NCI-H510A (cell line): ENCODE data around the gene TRIM75.
"Not testable (repeated sequence)": the region's sequence is repeated elsewhere in the genome, so short reads cannot be mapped to it uniquely, and the experiment has no call there.

ENCODE experiments used
- DNase-seq: peaks from one replicate; lab custom pipeline; 2025; lab: John Stamatoyannopoulos, UW

TRIM75 gene

GRCh38 chr4:165053645-165054044, at the start of gene TRIM75:
Gene TRIM75 (plus strand): TSS chr4:165053866. CDS start chr4:165059148, 5,282 bp downstream.
- no peak for DNase-seq

DNA sequence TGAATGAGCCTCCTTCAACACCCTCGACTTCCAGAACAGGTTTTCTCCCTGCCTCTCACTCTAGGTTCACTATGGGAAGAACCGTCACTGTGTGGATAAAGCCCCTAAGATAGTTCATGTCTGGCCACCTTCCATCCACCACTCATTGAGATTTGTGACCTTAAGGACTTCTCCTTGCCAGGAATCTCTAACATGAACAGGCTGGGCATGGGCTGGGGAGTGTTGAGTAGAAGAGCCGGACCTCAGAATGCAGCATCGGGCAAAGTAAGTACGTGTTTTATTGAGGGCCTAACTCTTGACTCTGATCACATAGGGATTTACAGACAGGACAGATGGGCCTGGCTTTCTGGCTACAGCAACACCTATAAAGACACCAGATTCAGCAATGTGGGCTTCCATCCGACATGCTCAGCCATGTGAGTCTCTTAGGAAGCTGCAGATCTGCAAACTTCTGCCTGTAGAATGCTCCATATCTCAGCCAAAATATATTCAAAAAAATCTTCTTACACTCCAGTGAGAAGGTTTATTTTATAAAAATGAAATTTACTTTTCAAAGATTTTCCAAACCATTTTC, 48.2 kb upstream of the TRIM75 start:
- DNase-seq = no peak

DNA sequence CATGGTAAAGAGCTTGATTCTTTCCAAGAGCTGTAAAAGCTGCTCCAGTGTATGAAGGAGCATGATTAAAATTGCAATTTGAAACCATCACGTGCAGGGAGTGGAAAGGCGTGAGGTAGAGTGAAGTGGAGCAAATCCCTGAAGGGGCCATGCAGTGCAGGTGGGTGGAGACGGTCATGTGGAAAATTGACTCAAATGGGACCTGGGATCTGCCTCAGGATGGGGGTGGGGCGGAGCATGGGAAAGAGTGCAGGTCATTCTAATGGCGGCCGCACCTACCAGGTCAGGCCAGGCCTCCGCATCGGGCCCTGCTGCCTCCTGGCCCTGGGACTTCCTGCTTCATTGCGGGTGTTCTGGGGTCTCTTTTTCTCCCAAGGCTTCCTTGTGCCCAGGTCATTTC, 47.2 kb upstream of the TRIM75 start:
- DNase-seq = no peak

DNA sequence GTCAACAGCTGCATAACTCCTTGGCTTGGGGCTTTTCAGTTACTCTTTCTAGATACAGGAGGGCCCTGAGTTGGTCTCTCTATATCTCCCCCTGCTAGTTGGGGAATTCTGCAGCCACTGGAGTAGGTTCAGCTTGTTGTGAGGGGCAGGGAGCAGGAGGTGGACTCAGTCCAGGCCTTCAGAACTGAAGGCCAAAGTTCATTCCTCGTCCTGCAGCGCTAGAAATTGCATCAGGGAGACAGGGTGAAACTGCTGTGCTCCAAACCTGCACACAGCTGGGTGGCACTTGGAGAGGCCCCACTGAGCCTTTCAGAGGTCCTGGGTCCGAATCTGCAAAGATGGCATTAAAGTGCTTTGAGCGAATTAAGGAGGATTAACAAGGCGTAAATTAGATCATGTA, 46.8 kb upstream of the TRIM75 start:
- no peak for DNase-seq

GRCh38 chr4:165009493-165010227, 44.0 kb upstream of the TRIM75 start:
- no peak for DNase-seq

DNA sequence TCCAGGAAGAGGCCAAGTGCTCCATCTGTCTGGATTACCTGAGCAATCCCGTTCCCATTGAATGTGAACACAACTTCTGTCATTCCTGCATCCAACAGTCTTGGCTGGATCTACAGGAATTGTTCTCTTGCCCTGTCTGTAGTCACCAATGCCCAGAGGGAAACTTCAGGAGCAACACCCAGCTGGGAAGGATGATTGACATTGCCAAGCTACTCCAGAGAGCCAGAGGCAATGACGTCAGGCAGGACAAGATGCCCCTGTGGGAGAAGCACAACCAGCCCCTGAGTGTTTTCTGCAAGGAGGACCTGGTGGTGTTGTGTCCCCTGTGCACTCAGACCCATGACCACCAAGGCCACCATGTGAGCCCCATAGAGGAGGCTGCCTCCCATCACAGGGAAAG, 43.2 kb upstream of the TRIM75 start:
- no peak for DNase-seq

DNA sequence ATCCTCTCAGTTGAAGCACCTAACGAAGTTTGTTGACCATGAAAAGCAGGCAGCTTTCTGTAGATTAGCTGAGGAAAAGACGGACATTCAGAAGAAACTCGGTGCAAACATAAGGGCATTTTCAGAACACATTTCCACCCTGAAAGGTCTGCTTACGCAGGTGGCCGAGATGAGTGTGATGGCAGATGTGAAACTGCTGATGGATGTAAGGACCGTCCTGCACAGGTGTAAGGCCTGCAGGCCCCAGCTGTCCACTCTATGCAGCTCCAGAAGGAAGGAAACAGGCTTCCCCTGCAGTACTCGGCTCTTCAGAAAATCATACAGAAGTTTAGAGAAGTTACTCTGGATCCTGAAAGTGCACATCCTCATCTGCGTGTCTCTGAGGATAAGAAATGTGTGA, 42.7 kb upstream of the TRIM75 start:
- DNase-seq = no peak

DNA sequence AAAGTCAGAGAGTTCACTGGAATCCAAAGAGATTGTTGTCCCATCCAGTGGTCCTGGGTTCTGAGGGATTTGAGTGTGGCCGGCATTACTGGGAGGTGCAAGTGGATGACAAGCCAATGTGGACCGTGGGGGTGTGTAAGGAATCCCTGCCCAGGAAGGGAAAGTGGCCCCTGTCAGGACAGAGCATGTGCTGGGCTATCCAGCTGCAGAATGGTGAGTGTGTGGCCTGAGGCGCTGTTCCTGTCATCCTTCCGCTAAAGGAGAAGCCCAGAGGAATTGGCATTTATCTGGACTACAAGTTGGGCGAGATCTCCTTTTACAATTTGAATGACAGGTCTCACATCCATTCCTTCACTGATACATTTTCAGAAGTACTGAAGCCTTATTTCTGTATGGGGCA, 42.3 kb upstream of the TRIM75 start:
- DNase-seq = no peak

- no peak for DNase-seq
Observed at GRCh38 chr4:165013691-165014090, 40.0 kb upstream of the TRIM75 start.

- no peak for DNase-seq
Observed at GRCh38 chr4:165016971-165017370, 36.7 kb upstream of the TRIM75 start.

DNA sequence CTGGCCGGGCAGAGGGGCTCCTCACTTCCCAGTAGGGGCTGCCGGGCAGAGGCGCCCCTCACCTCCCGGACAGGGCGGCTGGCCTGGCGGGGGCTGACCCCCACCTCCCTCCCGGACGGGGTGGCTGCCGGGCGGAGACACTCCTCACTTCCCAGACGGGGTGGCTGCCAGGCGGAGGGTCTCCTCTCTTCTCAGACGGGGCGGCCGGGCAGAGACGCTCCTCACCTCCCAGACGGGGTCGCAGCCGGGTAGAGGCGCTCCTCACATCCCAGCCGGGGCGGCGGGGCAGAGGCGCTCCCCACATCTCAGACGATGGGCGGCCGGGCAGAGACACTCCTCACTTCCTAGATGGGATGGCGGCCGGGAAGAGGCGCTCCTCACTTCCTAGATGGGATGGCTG, 33.7 kb upstream of the TRIM75 start:
- DNase-seq = not testable (repeated sequence)

DNA sequence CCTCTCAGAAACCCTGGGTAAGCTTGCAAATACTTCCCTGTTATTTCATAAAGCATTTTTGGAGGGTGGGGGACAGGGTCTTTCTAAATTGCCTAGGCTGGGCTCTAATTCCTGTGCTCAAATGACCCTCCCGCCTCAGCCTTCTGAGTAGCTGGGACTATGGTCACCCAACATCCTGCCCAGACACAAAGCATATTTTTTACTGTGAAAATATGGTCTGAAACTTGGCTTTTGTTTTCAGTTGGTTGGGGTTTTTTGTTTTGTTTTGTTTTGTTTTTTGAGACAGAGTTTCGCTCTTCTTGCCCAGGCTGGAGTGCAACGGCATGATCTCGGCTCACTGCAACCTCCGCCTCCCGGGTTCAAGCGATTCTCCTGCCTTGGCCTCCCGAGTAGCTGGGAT, 27.9 kb upstream of the TRIM75 start:
- not testable (repeated sequence) for DNase-seq

- DNase-seq = no peak
Observed at GRCh38 chr4:165027762-165028402, 25.8 kb upstream of the TRIM75 start.

DNA sequence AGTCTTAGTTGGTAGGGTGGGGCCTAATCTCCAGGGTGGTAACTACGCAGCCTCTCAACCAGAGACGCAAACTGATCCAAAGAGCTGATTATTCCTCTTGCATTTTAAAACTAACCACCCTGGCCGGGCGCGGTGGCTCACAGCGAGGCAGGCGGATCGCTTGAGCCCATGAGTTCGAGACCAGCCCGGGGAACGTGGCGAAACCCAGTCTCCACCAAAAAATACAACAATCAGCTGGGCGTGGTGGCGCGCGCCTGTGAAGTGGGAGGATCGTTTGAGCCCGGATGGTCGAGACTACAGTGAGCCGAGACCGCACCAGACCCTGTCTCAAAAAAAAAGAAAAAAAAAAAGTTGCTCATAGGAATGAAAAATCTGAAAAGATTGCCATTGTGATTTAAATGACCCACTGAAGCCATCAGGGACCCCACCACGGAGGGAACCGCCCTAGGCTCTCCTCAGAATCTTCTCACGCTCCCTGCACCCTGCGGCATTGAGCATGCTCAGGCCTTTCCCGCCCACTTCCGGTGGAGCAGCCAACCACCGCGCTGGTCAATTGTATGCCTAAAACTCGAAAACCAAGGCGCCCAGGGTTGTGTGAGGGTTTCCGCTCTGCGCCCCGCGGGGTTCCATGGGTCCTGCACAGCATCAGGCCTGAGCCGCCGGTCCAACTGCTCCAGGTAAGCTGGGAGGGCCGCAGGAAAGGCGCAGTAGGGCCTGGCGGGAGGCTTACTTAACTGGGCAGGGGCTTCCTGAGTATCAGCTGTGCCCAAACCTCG, 22.0 kb upstream of the TRIM75 start, which contains the start of gene TRIM60:
Gene TRIM60, plus strand, starts transcription at position 564 of the 776 bp plus-strand sequence. CDS start 8,074 bp downstream, outside the sequence.
- no peak for DNase-seq

GRCh38 chr4:165048170-165048569, 5.5 kb upstream of the TRIM75 start:
- DNase-seq = no peak

- no peak for DNase-seq
Observed at GRCh38 chr4:165052627-165053026, 1.0 kb upstream of the TRIM75 start.

- no peak for DNase-seq
Observed at GRCh38 chr4:165055601-165056000, 1.9 kb downstream of the TRIM75 start.

- no peak for DNase-seq
Observed at GRCh38 chr4:165058666-165059065, 5.0 kb downstream of the TRIM75 start.

DNA sequence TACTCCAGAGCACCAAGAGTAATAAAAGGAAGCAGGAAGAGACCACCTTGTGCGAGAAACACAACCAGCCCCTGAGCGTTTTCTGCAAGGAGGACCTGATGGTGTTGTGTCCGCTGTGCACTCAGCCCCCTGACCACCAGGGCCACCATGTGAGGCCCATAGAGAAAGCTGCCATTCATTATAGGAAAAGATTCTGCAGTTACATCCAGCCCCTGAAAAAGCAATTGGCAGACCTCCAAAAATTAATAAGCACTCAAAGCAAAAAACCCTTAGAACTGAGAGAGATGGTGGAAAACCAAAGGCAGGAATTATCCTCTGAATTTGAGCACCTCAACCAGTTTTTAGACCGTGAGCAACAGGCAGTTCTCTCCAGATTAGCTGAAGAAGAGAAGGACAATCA, 5.7 kb downstream of the TRIM75 start:
- DNase-seq = no peak

DNA sequence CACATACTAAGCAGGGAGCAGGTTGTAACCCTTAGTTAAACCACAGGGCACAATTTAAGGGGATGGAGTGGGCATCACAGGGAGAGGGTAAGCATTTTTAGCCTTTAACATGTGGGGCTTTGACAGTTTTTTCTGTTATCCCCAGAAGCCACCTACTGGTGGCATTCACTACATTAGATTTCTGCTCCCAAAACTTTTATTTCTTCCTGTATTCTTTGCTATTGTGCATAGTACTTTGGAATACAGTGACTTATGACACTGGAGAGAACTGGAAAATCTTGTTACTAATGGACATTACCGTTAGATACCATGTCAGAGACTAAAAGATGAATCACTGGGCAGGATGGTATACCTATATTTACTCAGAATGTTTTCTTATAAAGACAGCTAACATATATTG, 7.3 kb downstream of the TRIM75 start:
- no peak for DNase-seq

- DNase-seq = no peak
Observed at GRCh38 chr4:165070560-165070959, 16.9 kb downstream of the TRIM75 start.

- DNase-seq = not testable (repeated sequence)
Observed at GRCh38 chr4:165073346-165073745, 19.7 kb downstream of the TRIM75 start.
